Stimulated activated memory B cell treated with anti-CD40 and anti-IgM and Interleukin-4, amounts not matched to agents 10 μg/mL and 1 μg/mL and 100 μg/mL, for 72 hours (primary cell): ENCODE results near the gene C1QTNF2.
"Not testable (repeated sequence)": the region's sequence is repeated elsewhere in the genome, so short reads cannot be mapped to it uniquely, and the experiment has no call there.

Experiments used
- ATAC-seq: fragments of 150-1000 bp; cut with Tn5 transposase; 2 replicates; pipeline ENCODE4 v1.10.0; 2021
- H3K27ac Mint-ChIP-seq: one replicate; pipeline ENCODE4 v1.8.0; 2022; ENCODE audit warnings: mild to moderate bottlenecking, mixed read lengths
- H3K27me3 Mint-ChIP-seq: one replicate; pipeline ENCODE4 v1.8.0; 2022; ENCODE audit warnings: mixed read lengths
- H3K36me3 Mint-ChIP-seq: one replicate; pipeline ENCODE4 v1.8.0; 2022; ENCODE audit warnings: mixed read lengths
- H3K4me1 Mint-ChIP-seq: one replicate; pipeline ENCODE4 v1.8.0; 2022; ENCODE audit warnings: mixed read lengths
- H3K4me3 Mint-ChIP-seq: one replicate; pipeline ENCODE4 v1.8.0; 2022; ENCODE audit warnings: mild to moderate bottlenecking, moderate library complexity, mixed read lengths
- H3K9me3 Mint-ChIP-seq: one replicate; pipeline ENCODE4 v1.8.0; 2022; ENCODE audit warnings: mixed read lengths

The C1QTNF2 gene

GRCh38 chr5:160359816-160360215 is 10.6 kb downstream of the C1QTNF2 start:
- Mint-ChIP-seq H3K4me1 (no peaks in the 10 kb centered on the region), H3K27ac (no peak overlapping the region), H3K9me3 (no peaks in the 10 kb centered on the region), H3K4me3 (no peak overlapping the region), H3K36me3 (no peaks in the 10 kb centered on the region), H3K27me3 (peaks cover 20% of the 10 kb centered on the region)
- peak; percentile 9 for ATAC-seq

- Mint-ChIP-seq H3K27me3 (peaks cover 17% of the 10 kb centered on the region), H3K9me3 (no peaks in the 10 kb centered on the region), H3K27ac (no peak overlapping the region), H3K4me1 (no peaks in the 10 kb centered on the region), H3K36me3 (no peaks in the 10 kb centered on the region), H3K4me3 (no peak overlapping the region)
- ATAC-seq: no peak
Observed at GRCh38 chr5:160359242-160359641, 11.2 kb downstream of the C1QTNF2 start.

DNA sequence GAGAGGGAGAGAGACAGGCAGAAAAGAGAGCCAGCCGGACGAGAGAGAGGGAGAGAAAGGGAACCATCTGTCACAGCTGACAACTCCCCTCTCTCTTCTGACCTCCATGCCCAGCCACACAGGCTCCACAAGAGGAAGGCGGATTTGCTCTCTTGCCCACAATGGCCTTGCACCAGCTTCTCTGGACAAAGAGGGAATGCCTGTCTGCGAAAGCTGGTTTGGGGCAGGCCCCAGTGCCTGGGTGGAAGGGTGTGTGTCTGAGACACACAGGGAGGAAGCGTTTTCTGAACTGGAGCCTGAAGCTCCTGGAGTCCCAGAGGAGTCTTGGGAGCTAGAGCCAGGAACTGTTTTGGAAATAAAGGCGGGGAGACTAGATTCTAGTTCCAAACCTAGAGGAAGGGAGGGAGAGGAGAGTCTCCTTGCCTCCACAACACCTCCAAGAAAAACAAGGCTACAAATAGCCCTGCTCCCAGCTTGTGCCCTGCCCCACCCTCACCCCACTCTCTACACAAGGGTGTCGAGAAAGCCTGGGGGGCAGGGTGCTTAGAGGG is 12.5 kb downstream of the C1QTNF2 start:
- Mint-ChIP-seq H3K27ac (no peak overlapping the region), H3K27me3 (peaks cover 17% of the 10 kb centered on the region), H3K4me1 (no peaks in the 10 kb centered on the region), H3K36me3 (no peaks in the 10 kb centered on the region), H3K4me3 (no peak overlapping the region), H3K9me3 (no peaks in the 10 kb centered on the region)
- ATAC-seq: no peak

- Mint-ChIP-seq H3K4me3 (no peak overlapping the region), H3K36me3 (no peaks in the 10 kb centered on the region), H3K27me3 (peaks cover 17% of the 10 kb centered on the region), H3K27ac (no peak overlapping the region), H3K4me1 (no peaks in the 10 kb centered on the region), H3K9me3 (no peaks in the 10 kb centered on the region)
- ATAC-seq: no peak
Observed at GRCh38 chr5:160357394-160357793, 13.0 kb downstream of the C1QTNF2 start.

DNA sequence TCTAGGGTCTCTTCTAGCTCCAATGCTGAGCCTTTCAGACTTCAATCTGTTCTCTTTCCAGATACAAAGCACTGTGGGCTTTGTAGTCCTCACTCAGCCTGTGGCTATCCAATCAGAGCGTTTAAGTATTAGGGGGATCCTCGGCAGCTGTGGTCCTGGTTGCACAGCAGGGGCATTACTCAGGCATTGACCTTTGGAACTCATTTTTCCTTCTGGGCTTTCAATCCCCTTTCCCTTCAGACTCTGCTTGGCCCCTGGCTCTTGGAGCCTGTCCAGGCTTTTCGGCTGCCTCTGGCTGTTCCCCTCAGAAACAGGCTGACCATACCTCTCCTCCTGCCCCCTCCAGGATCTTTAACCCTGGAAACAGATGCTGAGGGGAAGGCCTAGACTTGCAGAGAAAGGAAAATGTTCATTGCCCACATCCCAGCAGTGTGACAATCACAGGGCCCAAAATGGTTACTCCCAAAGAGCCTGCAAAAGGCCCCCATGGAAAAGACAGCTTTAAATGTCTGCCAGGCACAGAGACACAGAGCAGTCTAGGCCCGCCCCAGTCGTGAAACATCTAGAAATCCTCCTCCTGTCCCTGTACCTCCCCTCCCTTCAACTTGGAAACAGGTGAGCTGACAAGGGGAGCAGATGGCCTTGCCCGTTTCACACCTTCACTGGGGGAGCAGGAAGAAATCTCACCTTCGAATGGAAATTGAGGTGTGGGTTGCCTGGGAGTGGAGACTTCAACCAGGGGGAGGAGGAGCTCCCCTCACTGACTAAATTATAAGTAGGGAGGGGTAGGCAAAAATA is 13.7 kb downstream of the C1QTNF2 start:
- Mint-ChIP-seq H3K4me3 (no peak overlapping the region), H3K9me3 (no peaks in the 10 kb centered on the region), H3K36me3 (no peaks in the 10 kb centered on the region), H3K27me3 (peaks cover 17% of the 10 kb centered on the region), H3K27ac (no peak overlapping the region), H3K4me1 (no peaks in the 10 kb centered on the region)
- no peak for ATAC-seq

DNA sequence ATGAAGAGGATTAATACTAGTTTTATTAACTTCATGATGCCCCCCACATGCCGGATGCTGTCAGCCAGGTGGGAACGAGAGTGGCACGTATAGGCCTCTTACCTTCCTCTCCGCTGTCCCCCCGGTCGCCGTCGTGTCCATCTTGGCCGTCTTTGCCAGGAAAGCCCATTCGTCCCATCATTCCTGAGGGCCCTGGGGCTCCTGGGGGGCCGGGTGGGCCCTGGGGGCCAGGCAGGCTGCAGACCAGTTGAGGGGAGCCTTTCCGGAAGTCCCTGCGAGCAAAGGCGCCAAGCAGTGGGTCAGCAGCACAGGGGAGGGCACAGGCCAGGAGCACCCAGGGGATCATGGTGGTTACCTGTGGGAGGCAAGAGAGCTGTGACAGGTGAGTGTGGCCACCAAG is 15.8 kb downstream of the C1QTNF2 start:
- no peak overlapping the region for H3K27ac Mint-ChIP-seq
- no peaks in the 10 kb centered on the region for H3K4me1 Mint-ChIP-seq
- H3K9me3 Mint-ChIP-seq: no peaks in the 10 kb centered on the region
- H3K27me3 Mint-ChIP-seq: peaks cover 8% of the 10 kb centered on the region
- H3K4me3 Mint-ChIP-seq: no peak overlapping the region
- no peaks in the 10 kb centered on the region for H3K36me3 Mint-ChIP-seq
- no peak for ATAC-seq

DNA sequence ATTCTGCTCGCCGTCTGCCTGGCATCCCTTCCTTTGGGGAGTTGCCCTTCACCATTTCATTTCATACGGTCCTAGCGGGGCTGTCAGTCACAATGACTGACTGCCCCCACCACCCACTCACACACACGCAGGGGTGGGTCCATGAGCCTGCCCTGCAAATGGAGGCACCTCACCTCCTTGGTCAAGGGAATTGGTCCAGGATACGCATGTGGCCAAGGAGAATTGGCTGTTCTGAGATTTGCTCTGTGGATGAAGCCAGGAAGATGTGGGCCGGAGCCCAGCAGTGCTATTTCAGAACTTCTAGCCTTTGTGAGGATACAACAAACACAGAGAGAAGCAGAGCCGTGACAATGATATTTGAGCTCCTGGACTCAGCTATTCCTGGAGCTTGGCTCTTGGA is 17.0 kb downstream of the C1QTNF2 start:
- no peak overlapping the region for H3K4me3 Mint-ChIP-seq
- no peaks in the 10 kb centered on the region for H3K36me3 Mint-ChIP-seq

DNA sequence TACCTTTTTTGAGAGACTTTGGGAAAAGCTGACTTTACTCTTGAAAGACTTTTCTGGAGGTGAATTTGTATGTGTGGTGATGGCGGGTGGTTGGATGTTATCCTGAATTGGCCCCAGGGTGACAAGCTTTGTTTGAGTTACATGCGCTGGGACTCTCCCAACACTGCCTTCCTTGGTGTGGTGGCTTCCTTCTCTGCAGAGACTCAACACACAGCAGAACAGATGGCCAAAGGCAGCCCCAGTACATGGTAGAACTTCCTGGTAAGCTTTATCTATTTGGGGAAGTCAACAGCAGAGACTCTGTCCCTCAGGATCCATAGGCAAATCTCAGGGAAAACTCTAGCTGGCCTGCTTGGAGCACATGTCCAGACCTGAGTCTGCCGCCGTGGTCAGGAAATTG is 18.1 kb downstream of the C1QTNF2 start:
- H3K27ac Mint-ChIP-seq: no peak overlapping the region

More for the DNA sequence above, 17.0 kb downstream of the C1QTNF2 start:
- ATAC-seq: no peak
- Mint-ChIP-seq H3K4me1 (no peaks in the 10 kb centered on the region), H3K27ac (no peak overlapping the region), H3K27me3 (peaks cover 8% of the 10 kb centered on the region), H3K9me3 (no peaks in the 10 kb centered on the region)

GRCh38 chr5:160349935-160350303 is 20.5 kb downstream of the C1QTNF2 start:
- Mint-ChIP-seq H3K36me3 (no peaks in the 10 kb centered on the region), H3K9me3 (no peaks in the 10 kb centered on the region), H3K27me3 (no peaks in the 10 kb centered on the region), H3K27ac (no peak overlapping the region), H3K4me3 (no peak overlapping the region), H3K4me1 (peaks cover 5% of the 10 kb centered on the region)
- no peak for ATAC-seq

More for the DNA sequence above, 18.1 kb downstream of the C1QTNF2 start:
- Mint-ChIP-seq H3K9me3 (no peaks in the 10 kb centered on the region), H3K4me1 (no peaks in the 10 kb centered on the region), H3K4me3 (no peak overlapping the region), H3K27me3 (peaks cover 2% of the 10 kb centered on the region), H3K36me3 (no peaks in the 10 kb centered on the region)
- no peak for ATAC-seq

GRCh38 chr5:160349249-160349934 is 21.0 kb downstream of the C1QTNF2 start:
- no peak for ATAC-seq
- H3K4me1 Mint-ChIP-seq: peaks cover 5% of the 10 kb centered on the region
- no peaks in the 10 kb centered on the region for H3K27me3 Mint-ChIP-seq
- no peak overlapping the region for H3K27ac Mint-ChIP-seq
- no peaks in the 10 kb centered on the region for H3K9me3 Mint-ChIP-seq
- no peak overlapping the region for H3K4me3 Mint-ChIP-seq
- H3K36me3 Mint-ChIP-seq: no peaks in the 10 kb centered on the region

DNA sequence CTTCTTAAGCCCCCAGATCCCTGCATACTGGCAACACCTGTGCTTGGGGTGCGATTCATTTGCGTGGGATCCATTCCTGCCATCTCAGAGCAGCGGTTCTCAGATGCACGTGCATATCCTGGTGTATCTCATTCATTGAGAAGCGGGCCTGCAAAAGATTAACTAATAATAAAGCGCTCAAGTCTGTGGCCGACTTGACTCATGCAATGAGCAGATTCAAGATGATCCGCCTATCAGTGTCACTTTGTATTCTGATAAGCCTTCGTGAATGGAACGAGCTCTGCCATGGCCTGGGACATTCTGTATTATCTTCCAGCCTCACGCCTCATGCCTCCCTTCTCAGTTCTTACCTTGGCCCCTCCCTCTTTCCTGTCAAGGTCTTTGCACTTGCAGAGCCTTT is 22.3 kb downstream of the C1QTNF2 start:
- ATAC-seq: no peak
- H3K27ac Mint-ChIP-seq: no peak overlapping the region
- no peaks in the 10 kb centered on the region for H3K9me3 Mint-ChIP-seq
- no peaks in the 10 kb centered on the region for H3K36me3 Mint-ChIP-seq
- peaks cover 11% of the 10 kb centered on the region for H3K27me3 Mint-ChIP-seq
- H3K4me3 Mint-ChIP-seq: no peak overlapping the region
- H3K4me1 Mint-ChIP-seq: peaks cover 5% of the 10 kb centered on the region

DNA sequence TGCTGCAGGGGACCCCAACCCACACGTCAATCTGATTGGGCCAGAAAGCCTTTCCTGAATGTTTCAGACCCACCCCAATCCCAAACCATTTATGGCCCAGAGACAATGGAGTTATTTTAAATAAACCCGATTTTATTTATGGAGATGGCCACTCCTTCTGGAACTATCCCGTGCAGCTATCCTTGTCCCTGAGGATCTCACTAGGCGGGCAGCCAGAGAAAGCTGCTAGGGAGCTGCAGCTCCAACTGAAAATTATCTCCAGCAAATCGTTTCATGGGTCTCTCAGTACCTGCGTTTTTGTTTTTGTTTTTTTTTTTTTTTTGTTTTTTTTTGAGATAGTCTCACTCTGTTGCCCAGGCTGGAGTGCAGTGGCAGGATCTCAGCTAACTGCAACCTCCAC is 23.0 kb downstream of the C1QTNF2 start:
- Mint-ChIP-seq H3K27ac (no peak overlapping the region), H3K4me3 (no peak overlapping the region), H3K4me1 (peaks cover 5% of the 10 kb centered on the region), H3K27me3 (peaks cover 11% of the 10 kb centered on the region), H3K9me3 (no peaks in the 10 kb centered on the region), H3K36me3 (no peaks in the 10 kb centered on the region)
- ATAC-seq: no peak

GRCh38 chr5:160342413-160342941 is 27.9 kb downstream of the C1QTNF2 start:
- Mint-ChIP-seq H3K36me3 (no peaks in the 10 kb centered on the region), H3K4me1 (peaks cover 5% of the 10 kb centered on the region), H3K27ac (no peak overlapping the region), H3K4me3 (no peak overlapping the region), H3K27me3 (peaks cover 11% of the 10 kb centered on the region), H3K9me3 (no peaks in the 10 kb centered on the region)
- no peak for ATAC-seq

GRCh38 chr5:160341309-160341870 is 29.0 kb downstream of the C1QTNF2 start:
- H3K27me3 Mint-ChIP-seq: peaks cover 11% of the 10 kb centered on the region
- H3K36me3 Mint-ChIP-seq: no peaks in the 10 kb centered on the region
- no peak overlapping the region for H3K27ac Mint-ChIP-seq
- H3K4me3 Mint-ChIP-seq: no peak overlapping the region
- H3K9me3 Mint-ChIP-seq: no peaks in the 10 kb centered on the region
- peaks cover 5% of the 10 kb centered on the region for H3K4me1 Mint-ChIP-seq
- no peak for ATAC-seq

DNA sequence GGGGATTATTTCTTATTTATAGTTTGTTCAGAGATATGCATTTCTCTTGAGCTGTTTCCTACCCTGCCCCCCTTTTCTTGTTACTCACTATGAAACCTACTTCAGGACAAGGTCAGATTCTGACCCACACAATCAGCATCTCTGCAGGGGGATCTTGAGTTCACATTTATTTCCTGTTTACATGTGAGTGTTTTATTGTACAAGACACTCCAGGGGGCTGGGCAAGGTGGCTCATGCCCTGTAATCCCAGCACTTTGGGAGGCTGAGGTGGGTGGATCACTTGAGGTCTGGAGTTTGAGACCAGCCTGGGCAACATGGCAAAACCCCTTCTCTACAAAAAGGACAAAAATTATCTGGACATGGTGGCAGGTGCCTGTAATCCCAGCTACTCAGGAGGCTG is 29.9 kb downstream of the C1QTNF2 start:
- ATAC-seq, H3K9me3 Mint-ChIP-seq, H3K4me3 Mint-ChIP-seq, H3K27ac Mint-ChIP-seq, H3K4me1 Mint-ChIP-seq, H3K36me3 Mint-ChIP-seq: not testable (repeated sequence)
- H3K27me3 Mint-ChIP-seq: peaks cover 11% of the 10 kb centered on the region
